GM06990 (cell line): ENCODE data around the gene SYT17.

ENCODE experiments used
- DNase-seq: peaks from one replicate; pipeline ENCODE4 v3.0.0-alpha.2; 2011; ENCODE audit not compliant: insufficient read length; ENCODE audit errors: extremely low read depth
- H3K27me3 ChIP-seq: replicated peaks from 2 replicates; pipeline ENCODE4 v1.6.0; 2011; ENCODE audit warnings: low read length; ENCODE audit not compliant: control insufficient read depth, insufficient read depth
- H3K36me3 ChIP-seq: 2 replicates; pipeline ENCODE4 v1.5.1; 2011; ENCODE audit warnings: low read length; ENCODE audit not compliant: control insufficient read depth, insufficient read depth
- H3K4me3 ChIP-seq: replicated peaks from 2 replicates; pipeline ENCODE4 v1.5.1; 2011; ENCODE audit warnings: low read depth, mild to moderate bottlenecking, control low read depth, low read length
- TF ChIP-seq, protein P1 (sequence below): IDR thresholded peaks from 2 replicates; pipeline ENCODE4 v1.5.1; 2011; ENCODE audit warnings: low read length, control low read depth, mild to moderate bottlenecking, inconsistent platforms; ENCODE audit not compliant: insufficient read depth, poor library complexity, severe bottlenecking

The SYT17 gene

DNA sequence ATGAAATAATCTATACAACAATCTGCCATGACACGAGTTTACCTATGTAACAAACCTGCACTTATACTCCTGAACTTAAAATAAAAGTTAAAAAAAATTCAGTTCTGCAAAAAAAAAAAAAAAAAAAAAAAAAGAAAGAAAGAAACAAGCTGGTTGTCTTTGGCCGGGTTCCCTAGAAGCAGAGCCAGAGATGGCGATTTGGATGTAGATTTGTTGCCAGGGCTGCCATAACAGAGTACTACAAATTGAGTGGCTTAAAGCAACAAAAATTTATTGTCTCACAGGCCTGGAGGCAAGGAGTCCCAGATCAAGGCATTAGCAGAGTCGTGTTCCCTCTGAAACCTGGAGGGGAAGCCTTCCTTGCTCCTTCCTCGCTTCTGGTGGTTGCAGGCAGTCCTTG is 20.4 kb downstream of the SYT17 start:
- Histone ChIP-seq H3K27me3 (no peaks in the 10 kb centered on the region), H3K4me3 (no peak overlapping the region), H3K36me3 (no peaks in the 10 kb centered on the region)
- TF ChIP-seq, protein P1, sequence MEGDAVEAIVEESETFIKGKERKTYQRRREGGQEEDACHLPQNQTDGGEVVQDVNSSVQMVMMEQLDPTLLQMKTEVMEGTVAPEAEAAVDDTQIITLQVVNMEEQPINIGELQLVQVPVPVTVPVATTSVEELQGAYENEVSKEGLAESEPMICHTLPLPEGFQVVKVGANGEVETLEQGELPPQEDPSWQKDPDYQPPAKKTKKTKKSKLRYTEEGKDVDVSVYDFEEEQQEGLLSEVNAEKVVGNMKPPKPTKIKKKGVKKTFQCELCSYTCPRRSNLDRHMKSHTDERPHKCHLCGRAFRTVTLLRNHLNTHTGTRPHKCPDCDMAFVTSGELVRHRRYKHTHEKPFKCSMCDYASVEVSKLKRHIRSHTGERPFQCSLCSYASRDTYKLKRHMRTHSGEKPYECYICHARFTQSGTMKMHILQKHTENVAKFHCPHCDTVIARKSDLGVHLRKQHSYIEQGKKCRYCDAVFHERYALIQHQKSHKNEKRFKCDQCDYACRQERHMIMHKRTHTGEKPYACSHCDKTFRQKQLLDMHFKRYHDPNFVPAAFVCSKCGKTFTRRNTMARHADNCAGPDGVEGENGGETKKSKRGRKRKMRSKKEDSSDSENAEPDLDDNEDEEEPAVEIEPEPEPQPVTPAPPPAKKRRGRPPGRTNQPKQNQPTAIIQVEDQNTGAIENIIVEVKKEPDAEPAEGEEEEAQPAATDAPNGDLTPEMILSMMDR = no peak
- no peak for DNase-seq

DNA sequence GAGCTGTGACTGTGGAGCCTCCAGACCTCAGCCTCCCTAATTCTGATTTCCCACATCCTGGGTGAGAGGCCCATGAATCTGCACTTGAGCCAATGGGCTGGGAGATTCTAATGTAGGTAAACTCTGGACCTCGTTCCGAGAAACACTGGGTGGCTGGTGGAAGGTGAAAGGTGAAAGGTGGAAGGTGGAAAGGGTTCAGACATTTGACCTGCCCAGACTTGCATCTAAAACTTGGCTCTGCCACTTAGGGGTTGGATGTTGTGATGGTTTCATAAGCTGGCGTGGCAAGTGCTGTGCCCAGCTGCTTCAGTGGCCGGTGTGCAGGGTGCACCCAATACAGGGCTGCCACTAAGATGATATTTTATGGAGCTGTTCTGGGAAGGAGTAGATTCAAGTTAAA is 24.8 kb downstream of the SYT17 start:
- no peak for DNase-seq
- TF ChIP-seq, protein P1 = no peak
- Histone ChIP-seq H3K27me3 (no peaks in the 10 kb centered on the region), H3K36me3 (no peaks in the 10 kb centered on the region), H3K4me3 (no peak overlapping the region)

DNA sequence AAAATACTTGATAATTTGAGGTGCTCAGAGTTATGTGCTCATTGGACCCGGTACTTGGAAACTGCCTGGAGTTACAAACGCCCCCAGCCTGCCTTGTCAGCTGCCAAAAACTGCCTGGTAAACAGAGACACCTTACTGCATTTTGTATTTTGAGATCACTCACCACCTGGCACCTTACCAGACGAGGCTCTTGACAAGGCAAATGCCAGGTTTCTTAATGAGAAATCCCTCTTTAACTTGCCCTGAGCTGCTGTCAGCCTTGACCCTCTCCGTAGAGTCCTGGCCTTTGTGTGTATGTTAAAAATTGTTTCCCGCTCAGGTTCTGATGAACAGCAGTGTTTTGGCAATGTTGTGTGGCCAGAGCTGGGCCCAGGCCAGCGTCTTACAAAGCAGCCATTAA is 28.8 kb downstream of the SYT17 start:
- H3K36me3 ChIP-seq = no peaks in the 10 kb centered on the region
- no peaks in the 10 kb centered on the region for H3K27me3 ChIP-seq
- no peak overlapping the region for H3K4me3 ChIP-seq
- TF ChIP-seq, protein P1 = no peak
- DNase-seq = no peak

DNA sequence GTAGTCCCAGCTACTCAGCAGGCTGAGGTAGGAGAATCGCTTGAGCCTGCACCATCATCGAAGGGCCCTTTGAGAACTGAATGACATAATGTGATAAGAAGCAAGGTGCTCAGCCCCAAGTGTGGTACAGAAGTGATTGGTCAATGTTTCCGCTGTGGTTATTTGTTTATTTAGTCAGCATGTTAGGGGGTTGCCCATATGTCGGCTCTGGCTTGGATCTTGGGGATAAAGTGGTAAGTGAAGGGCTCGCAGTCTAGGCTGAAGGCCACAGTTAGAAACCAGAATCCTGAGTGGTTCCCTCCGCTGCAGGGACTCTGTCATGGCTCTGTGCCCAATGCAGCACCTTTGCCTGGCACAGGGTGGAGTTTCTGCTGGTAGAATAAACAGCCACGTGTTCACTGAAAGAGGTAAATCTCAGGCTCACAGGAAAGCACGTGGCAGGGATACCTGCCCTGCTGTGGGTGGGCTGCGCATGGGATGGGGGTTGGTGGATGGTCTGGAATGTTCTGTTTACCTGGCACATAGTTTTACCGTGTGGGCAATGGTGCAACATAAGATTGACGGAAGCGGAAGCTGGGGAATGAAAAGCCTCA is 35.4 kb downstream of the SYT17 start:
- Histone ChIP-seq H3K4me3 (no peak overlapping the region), H3K36me3 (no peaks in the 10 kb centered on the region), H3K27me3 (no peaks in the 10 kb centered on the region)
- DNase-seq = no peak
- TF ChIP-seq, protein P1 = no peak

DNA sequence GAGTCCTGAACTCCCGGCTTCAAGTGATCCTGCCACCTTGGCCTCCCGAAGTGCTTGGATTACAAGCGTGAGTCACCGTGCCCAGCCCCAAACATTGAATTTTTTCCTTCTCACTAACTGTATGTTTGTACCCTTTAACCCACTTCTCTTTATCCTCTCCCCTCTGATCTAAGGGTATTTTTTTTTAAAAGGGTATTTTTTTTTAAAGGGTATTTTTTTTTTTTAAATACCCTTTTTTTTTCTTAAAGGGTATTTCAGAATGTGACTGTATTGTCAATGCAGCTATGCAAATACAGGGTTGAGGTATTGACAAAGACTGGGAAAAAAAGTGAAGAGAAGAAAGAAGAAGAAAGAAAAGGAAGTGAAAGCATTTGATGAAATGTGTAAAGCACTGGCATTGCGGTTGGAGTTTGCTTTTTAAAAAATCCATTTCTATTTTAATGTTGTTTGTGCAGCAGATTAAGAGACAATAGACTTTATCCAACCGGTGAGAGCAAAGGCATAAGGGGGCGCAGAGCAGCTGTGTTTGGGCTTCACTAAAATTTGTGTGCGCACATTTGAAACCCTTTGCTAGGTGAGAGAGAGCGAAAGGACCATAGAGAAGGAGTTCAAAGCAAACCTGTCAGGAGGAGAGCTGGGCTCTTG is 42.4 kb downstream of the SYT17 start:
- H3K4me3 ChIP-seq = peak overlapping the region; percentile 37
- DNase-seq = peak; percentile 82
- H3K27me3 ChIP-seq = no peaks in the 10 kb centered on the region
- H3K36me3 ChIP-seq = no peaks in the 10 kb centered on the region
- TF ChIP-seq, protein P1 = peak; percentile 22
